ENCODE results near the gene AIRE. TPM values are rescaled to one million over a fixed set of nuclear protein-coding genes. Genes with fewer than 3 reads are reported as not detected.

AIRE gene
- total RNA-seq, 1 donor from 2014 or later, result not detected

DNA sequence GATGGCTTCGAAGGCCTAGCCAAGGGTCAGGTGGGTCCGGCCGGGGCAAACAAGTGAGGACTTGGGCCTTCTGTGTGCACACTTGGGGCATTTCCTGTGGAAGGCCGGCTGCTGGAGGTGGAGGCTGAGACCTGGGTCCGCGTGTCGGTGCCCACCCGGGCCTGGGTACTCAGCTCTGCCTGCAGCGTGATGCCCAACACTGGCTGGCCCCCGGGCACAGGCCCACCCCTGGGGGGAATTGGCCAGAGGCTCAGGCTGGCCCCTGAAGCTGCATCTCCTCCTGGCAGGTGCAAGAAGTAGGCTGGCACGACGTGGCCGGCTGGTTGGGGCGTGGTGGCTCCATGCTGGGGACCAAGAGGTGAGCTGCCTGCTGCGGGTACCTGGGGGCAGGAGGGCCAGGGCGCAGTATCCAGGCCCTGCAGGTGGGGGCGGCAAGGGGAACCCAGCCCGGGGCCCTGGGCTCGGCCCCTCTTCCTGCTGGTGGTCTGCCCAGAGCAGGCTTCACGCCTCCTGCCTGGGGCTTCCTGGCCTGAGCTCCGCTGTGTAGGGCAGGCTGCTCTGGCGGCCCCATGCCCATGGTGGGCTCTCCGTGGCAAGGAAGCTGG, 36.3 kb downstream of the AIRE start:
- Mint-ChIP-seq H3K9me3 (ENCODE audit: unreplicated experiment) (no peaks in the 10 kb centered on the region), H3K4me1 (ENCODE audit: unreplicated experiment) (no peaks in the 10 kb centered on the region), H3K36me3 (ENCODE audit: unreplicated experiment) (peaks cover 3% of the 10 kb centered on the region), H3K4me3 (ENCODE audit: unreplicated experiment) (no peak overlapping the region), H3K27me3 (ENCODE audit: unreplicated experiment) (no peaks in the 10 kb centered on the region), H3K27ac (ENCODE audit: unreplicated experiment) (no peak overlapping the region)
- TF ChIP-seq, protein P1, sequence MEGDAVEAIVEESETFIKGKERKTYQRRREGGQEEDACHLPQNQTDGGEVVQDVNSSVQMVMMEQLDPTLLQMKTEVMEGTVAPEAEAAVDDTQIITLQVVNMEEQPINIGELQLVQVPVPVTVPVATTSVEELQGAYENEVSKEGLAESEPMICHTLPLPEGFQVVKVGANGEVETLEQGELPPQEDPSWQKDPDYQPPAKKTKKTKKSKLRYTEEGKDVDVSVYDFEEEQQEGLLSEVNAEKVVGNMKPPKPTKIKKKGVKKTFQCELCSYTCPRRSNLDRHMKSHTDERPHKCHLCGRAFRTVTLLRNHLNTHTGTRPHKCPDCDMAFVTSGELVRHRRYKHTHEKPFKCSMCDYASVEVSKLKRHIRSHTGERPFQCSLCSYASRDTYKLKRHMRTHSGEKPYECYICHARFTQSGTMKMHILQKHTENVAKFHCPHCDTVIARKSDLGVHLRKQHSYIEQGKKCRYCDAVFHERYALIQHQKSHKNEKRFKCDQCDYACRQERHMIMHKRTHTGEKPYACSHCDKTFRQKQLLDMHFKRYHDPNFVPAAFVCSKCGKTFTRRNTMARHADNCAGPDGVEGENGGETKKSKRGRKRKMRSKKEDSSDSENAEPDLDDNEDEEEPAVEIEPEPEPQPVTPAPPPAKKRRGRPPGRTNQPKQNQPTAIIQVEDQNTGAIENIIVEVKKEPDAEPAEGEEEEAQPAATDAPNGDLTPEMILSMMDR (IDR thresholded peaks at IDR 0.05), result no peak
- DNase-seq (ENCODE audit: extremely low spot score, unreplicated experiment), result no peak

DNA sequence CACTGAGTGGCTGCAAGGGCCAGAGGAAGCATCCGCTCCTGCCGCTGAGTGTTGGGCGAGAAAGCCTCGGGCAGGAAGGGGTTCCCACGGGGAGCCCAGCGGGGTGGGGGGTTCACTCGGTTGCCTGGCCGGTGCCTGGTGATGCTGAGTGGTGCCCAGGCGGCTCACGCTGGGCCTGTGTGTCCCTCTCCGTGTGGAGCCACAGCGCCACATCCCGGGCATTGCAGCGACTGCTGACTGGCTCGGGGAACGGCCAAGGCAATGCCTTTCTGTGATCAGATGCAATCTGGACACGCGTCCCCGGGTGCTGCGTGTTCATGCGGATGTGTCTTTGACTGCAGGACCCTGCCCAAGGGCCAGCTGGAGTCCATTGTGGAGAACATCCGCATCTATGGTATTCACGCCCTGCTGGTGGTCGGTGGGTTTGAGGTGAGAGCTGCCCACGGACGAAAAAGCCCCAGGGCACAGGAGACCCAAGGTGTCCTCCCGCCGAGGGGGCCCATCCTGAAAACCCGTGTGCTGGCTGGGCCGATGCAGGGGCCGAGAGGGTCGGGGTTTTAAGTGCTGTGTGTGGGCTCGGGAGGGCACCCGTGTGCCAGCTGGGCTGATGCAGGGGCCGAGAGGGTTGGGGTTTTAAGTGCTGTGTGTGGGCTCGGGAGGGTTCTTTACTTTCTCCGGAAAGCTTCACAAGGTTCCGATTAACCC, 37.1 kb downstream of the AIRE start:
- TF ChIP-seq, protein P1 (IDR thresholded peaks at IDR 0.05), result no peak
- H3K4me3 Mint-ChIP-seq (ENCODE audit: unreplicated experiment), result no peak overlapping the region
- no peak overlapping the region for H3K27ac Mint-ChIP-seq (ENCODE audit: unreplicated experiment)
- peaks cover 3% of the 10 kb centered on the region for H3K36me3 Mint-ChIP-seq (ENCODE audit: unreplicated experiment)
- H3K27me3 Mint-ChIP-seq (ENCODE audit: unreplicated experiment), result no peaks in the 10 kb centered on the region
- H3K9me3 Mint-ChIP-seq (ENCODE audit: unreplicated experiment), result no peaks in the 10 kb centered on the region
- no peak for DNase-seq (ENCODE audit: extremely low spot score, unreplicated experiment)
- no peaks in the 10 kb centered on the region for H3K4me1 Mint-ChIP-seq (ENCODE audit: unreplicated experiment)

DNA sequence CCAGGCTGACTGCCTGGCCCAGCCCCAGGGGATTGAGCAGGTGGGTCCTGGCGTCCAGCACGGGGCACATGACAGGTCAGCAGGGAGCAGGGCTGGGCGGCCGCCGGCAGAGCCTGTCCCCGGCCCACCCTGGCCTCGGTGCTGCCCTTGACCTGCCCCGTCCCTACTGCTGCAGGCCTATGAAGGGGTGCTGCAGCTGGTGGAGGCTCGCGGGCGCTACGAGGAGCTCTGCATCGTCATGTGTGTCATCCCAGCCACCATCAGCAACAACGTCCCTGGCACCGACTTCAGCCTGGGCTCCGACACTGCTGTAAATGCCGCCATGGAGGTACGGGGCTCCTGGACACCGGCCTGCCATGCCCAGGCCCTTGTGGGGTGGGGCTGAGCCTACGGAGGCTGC, 37.9 kb downstream of the AIRE start:
- Mint-ChIP-seq H3K4me1 (ENCODE audit: unreplicated experiment) (no peaks in the 10 kb centered on the region), H3K9me3 (ENCODE audit: unreplicated experiment) (no peaks in the 10 kb centered on the region), H3K4me3 (ENCODE audit: unreplicated experiment) (no peak overlapping the region), H3K27me3 (ENCODE audit: unreplicated experiment) (no peaks in the 10 kb centered on the region), H3K27ac (ENCODE audit: unreplicated experiment) (no peak overlapping the region), H3K36me3 (ENCODE audit: unreplicated experiment) (peaks cover 3% of the 10 kb centered on the region)
- DNase-seq (ENCODE audit: extremely low spot score, unreplicated experiment), result no peak
- TF ChIP-seq, protein P1 (IDR thresholded peaks at IDR 0.05), result no peak

DNA sequence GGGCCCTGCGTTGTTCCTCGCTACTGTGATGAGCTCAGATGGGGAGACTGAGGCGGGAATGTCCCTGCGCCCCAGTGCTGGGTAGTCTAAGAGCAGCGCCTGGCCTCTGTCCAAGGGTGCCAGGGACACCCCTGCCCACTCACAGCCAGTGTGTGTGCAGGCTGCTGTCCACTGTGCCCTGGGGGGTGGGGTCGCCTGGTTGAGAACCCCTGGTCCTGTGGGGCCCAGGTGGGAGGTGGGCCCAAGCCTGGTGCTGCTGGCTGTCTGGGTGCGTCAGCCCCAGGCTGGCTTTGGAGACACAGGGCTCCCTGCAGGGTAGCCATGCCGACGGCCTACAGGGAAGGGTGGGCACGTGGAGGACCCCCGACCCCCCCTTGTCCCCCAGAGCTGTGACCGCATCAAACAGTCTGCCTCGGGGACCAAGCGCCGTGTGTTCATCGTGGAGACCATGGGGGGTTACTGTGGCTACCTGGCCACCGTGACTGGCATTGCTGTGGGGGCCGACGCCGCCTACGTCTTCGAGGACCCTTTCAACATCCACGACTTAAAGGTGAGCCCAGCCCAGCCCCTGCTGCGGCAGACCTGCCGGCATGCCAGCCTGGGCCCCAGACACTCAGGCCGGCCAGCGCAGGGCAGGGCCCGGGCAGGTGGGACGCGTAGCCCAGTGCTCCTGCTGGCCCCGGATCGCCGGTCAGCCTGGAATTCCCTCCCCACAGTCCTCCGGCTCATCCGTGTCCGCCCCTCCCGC, 38.6 kb downstream of the AIRE start:
- TF ChIP-seq, protein P1 (IDR thresholded peaks at IDR 0.05), result no peak
- Mint-ChIP-seq H3K27ac (ENCODE audit: unreplicated experiment) (no peak overlapping the region), H3K9me3 (ENCODE audit: unreplicated experiment) (no peaks in the 10 kb centered on the region), H3K36me3 (ENCODE audit: unreplicated experiment) (peaks cover 3% of the 10 kb centered on the region), H3K4me3 (ENCODE audit: unreplicated experiment) (no peak overlapping the region), H3K27me3 (ENCODE audit: unreplicated experiment) (no peaks in the 10 kb centered on the region), H3K4me1 (ENCODE audit: unreplicated experiment) (no peaks in the 10 kb centered on the region)
- no peak for DNase-seq (ENCODE audit: extremely low spot score, unreplicated experiment)

DNA sequence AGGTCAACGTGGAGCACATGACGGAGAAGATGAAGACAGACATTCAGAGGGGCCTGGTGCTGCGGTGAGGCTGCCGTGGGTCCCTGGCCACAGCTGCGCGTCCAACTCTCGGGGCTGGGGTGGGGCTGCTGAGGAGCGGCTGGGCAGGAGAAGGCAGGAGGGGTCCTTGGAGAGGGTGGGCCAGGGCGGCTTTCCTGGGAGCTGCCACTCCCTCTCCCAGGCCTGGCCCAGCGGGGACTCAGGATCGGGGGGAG, 39.1 kb downstream of the AIRE start:
- Mint-ChIP-seq H3K27me3 (ENCODE audit: unreplicated experiment) (no peaks in the 10 kb centered on the region), H3K36me3 (ENCODE audit: unreplicated experiment) (peaks cover 3% of the 10 kb centered on the region), H3K27ac (ENCODE audit: unreplicated experiment) (no peak overlapping the region), H3K4me3 (ENCODE audit: unreplicated experiment) (no peak overlapping the region), H3K4me1 (ENCODE audit: unreplicated experiment) (no peaks in the 10 kb centered on the region), H3K9me3 (ENCODE audit: unreplicated experiment) (no peaks in the 10 kb centered on the region)
- DNase-seq (ENCODE audit: extremely low spot score, unreplicated experiment), result no peak
- TF ChIP-seq, protein P1 (IDR thresholded peaks at IDR 0.05), result no peak
